Caco-2 (cell line): ENCODE data around the gene NFKBIB. TPM values are rescaled to one million over a fixed set of nuclear protein-coding genes. Genes with fewer than 3 reads are reported as not detected.

Experiments used
- BruUV-seq: library from RNA; stranded (reverse); fragments of 400-500 nt; replicated peaks from 2 replicates; lab custom pipeline; 2021; lab: Mats Ljungman, UMichigan
- CTCF ChIA-PET: fragments of 300-600 bp; sonication (Branson Sonifier 250); formaldehyde crosslinking; loops from one replicate; lab custom pipeline; 2022; ENCODE audit warnings: antibody characterized with exemption; lab: Charles Lee
- POLR2A ChIA-PET: fragments of 300-600 bp; sonication (Branson Sonifier 250); formaldehyde crosslinking; loops from one replicate; lab custom pipeline; 2022; ENCODE audit warnings: antibody characterized with exemption; lab: Charles Lee
- DNase-seq, 2 experiments: peaks; one replicate each; pipeline versions ENCODE4 v3.0.0 to v3.0.0-alpha.2; 2020 to 2022
- H3K27me3 ChIP-seq: replicated peaks from 2 replicates; pipeline ENCODE4 v1.6.0; 2011; ENCODE audit warnings: low read length; ENCODE audit not compliant: control insufficient read depth, insufficient read depth
- H3K36me3 ChIP-seq: 2 replicates; pipeline ENCODE4 v1.5.1; 2011; ENCODE audit warnings: low read length; ENCODE audit not compliant: control insufficient read depth, insufficient read depth
- H3K4me1 ChIP-seq: fragments of 250-450 bp; sonication (Bioruptor Pico); 2 replicates; pipeline ENCODE4 v1.5.1; 2020; ENCODE audit warnings: mild to moderate bottlenecking
- H3K4me3 ChIP-seq: 2 replicates; pipeline ENCODE4 v1.5.1; 2011; ENCODE audit warnings: low read depth, mild to moderate bottlenecking, control low read depth, low read length
- H3K9me3 ChIP-seq: fragments of 250-450 bp; sonication (Bioruptor Pico); 2 replicates; pipeline ENCODE4 v1.5.1; 2020; ENCODE audit warnings: mild to moderate bottlenecking, moderate library complexity
- H3K27ac Mint-ChIP-seq: one replicate; pipeline ENCODE4 v1.8.0; 2022; ENCODE audit warnings: mixed read lengths; ENCODE audit not compliant: unreplicated experiment
- H3K27me3 Mint-ChIP-seq: one replicate; pipeline ENCODE4 v1.8.0; 2022; ENCODE audit warnings: mixed read lengths; ENCODE audit not compliant: insufficient read depth, unreplicated experiment
- H3K36me3 Mint-ChIP-seq: one replicate; pipeline ENCODE4 v1.8.0; 2022; ENCODE audit warnings: mild to moderate bottlenecking, mixed read lengths; ENCODE audit not compliant: insufficient read depth, unreplicated experiment
- H3K4me1 Mint-ChIP-seq: one replicate; pipeline ENCODE4 v1.8.0; 2022; ENCODE audit warnings: low read depth, mixed read lengths; ENCODE audit not compliant: unreplicated experiment
- H3K4me3 Mint-ChIP-seq: one replicate; pipeline ENCODE4 v1.8.0; 2022; ENCODE audit warnings: mild to moderate bottlenecking, moderate library complexity, mixed read lengths; ENCODE audit not compliant: unreplicated experiment
- H3K9me3 Mint-ChIP-seq: one replicate; pipeline ENCODE4 v1.8.0; 2022; ENCODE audit warnings: mixed read lengths; ENCODE audit not compliant: unreplicated experiment
- intact Hi-C: fragments of 100-400 bp; cut with micrococcal nuclease; formaldehyde crosslinking; loops from one replicate; pipeline ENCODE4 v1.10.0; 2022; ENCODE audit not compliant: unreplicated experiment
- total RNA-seq: library from RNA; stranded (reverse); gene quantifications from 2 replicates; pipeline ENCODE4 v1.2.3, GENCODE V29; 2022
- TF ChIP-seq, protein P1 (sequence below), 2 experiments: fragments of 200-600 bp in 1 of 2; IDR thresholded peaks; 1 replicate in 1 of 2; 2 replicates in 1 of 2; pipeline versions ENCODE4 v1.5.1 to v1.8.0; 2011 to 2022; ENCODE audit warnings: antibody characterized with exemption in 1 of 2, control low read depth in 1 of 2, inconsistent platforms in 1 of 2, low read depth in 1 of 2, low read length in 1 of 2, mild to moderate bottlenecking in 1 of 2, moderate library complexity in 1 of 2; ENCODE audit not compliant: insufficient read depth in 1 of 2, severe bottlenecking in 1 of 2, unreplicated experiment in 1 of 2

NFKBIB gene
- total RNA-seq, 1 experiment from 2014 or later, result 43.9 TPM

DNA sequence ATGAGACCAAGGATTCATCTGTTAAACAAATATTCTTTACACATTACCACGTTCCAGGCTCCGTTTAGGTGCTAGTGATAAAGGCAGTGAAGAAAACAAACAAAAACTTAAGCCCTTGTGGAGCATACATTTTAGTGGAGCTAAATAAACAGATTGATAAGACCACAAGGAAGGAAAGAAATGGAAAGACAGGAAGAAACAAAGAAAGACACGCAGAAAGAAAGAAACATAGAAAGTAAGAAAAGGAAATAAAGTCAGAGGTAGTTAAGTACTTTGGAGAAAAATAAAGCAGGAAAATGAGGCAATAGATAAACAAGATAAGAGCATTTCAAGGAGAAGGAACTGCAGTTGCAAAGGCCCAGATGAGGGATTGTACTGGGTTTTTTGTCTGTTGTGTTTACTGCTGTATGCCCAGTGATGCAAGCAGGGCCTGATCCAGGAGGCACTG, 998 bp downstream of the NFKBIB start:
- Mint-ChIP-seq H3K9me3 (no peaks in the 10 kb centered on the region), H3K27ac (peak overlapping the region; percentile 69), H3K4me3 (peak overlapping the region; percentile 75), H3K4me1 (peaks cover 24% of the 10 kb centered on the region), H3K27me3 (no peaks in the 10 kb centered on the region), H3K36me3 (peaks cover 49% of the 10 kb centered on the region)
- no peak for DNase-seq
- Histone ChIP-seq H3K36me3 (0 out of 2 replicates have a peak, but pooled peaks cover under 1% of the 10 kb centered on the region), H3K4me3 (peak overlapping the region; percentile 82), H3K27me3 (no peaks in the 10 kb centered on the region), H3K4me1 (peaks cover 25% of the 10 kb centered on the region), H3K9me3 (no peaks in the 10 kb centered on the region)
- intact Hi-C loops, result no loop called here
- no TSS peak for BruUV-seq
- POLR2A ChIA-PET, result interaction anchor here (0.6 to 1.9 kb wide), 7 partner anchors 30 to 535 kb away, joined by 3 to 27 read pairs (median 12); partner anchors contain the start of genes ECH1, HNRNPL, MRPS12 and RPS16
- TF ChIP-seq, protein P1, sequence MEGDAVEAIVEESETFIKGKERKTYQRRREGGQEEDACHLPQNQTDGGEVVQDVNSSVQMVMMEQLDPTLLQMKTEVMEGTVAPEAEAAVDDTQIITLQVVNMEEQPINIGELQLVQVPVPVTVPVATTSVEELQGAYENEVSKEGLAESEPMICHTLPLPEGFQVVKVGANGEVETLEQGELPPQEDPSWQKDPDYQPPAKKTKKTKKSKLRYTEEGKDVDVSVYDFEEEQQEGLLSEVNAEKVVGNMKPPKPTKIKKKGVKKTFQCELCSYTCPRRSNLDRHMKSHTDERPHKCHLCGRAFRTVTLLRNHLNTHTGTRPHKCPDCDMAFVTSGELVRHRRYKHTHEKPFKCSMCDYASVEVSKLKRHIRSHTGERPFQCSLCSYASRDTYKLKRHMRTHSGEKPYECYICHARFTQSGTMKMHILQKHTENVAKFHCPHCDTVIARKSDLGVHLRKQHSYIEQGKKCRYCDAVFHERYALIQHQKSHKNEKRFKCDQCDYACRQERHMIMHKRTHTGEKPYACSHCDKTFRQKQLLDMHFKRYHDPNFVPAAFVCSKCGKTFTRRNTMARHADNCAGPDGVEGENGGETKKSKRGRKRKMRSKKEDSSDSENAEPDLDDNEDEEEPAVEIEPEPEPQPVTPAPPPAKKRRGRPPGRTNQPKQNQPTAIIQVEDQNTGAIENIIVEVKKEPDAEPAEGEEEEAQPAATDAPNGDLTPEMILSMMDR (IDR thresholded peaks at IDR 0.05; ENCODE audit: insufficient read depth in 1 of 2, low read depth in 1 of 2, low read length in 1 of 2, severe bottlenecking in 1 of 2, unreplicated experiment in 1 of 2), result no peak
- CTCF ChIA-PET, result interaction anchor here (0.9 to 1.9 kb wide), 3 partner anchors 13 to 498 kb away, joined by 5 to 24 read pairs (median 6); partner anchors contain the start of genes FAM98C, MRPS12 and SARS2

DNA sequence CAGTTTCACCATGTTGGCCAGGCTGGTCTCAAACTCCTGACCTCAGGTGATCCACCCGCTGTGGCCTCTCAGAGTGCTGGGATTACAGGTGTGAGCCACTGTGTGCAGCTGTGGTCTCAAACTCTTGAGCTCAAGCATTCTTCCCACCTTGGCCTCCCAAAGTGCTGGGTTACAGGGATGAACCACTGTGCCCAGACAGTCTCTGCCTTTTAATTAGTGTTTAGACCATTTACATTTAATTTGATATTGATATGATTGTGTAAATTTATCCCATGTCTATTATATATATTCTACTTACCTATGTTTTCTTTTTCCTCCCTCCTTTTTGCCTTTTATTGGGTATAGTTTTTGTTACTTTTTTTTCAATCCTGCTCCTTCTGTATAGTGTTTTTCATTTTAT, 1.9 kb downstream of the NFKBIB start:
- peaks cover 25% of the 10 kb centered on the region for H3K4me1 ChIP-seq
- no peaks in the 10 kb centered on the region for H3K27me3 Mint-ChIP-seq
- ChIA-PET POLR2A (no interaction called here), CTCF (no interaction called here)
- 0 out of 2 replicates have a peak, but pooled peaks cover 2% of the 10 kb centered on the region for H3K36me3 ChIP-seq
- H3K4me3 ChIP-seq, result no peak overlapping the region; the same call in 1 of the 2 replicates
- H3K4me3 Mint-ChIP-seq, result peak overlapping the region; percentile 75
- peaks cover 51% of the 10 kb centered on the region for H3K36me3 Mint-ChIP-seq
- no peak for DNase-seq
- H3K4me1 Mint-ChIP-seq, result peaks cover 24% of the 10 kb centered on the region
- TF ChIP-seq, protein P1 (IDR thresholded peaks at IDR 0.05; ENCODE audit: insufficient read depth in 1 of 2, low read depth in 1 of 2, low read length in 1 of 2, severe bottlenecking in 1 of 2, unreplicated experiment in 1 of 2), result no peak
- intact Hi-C loops, result no loop called here
- H3K9me3 ChIP-seq, result no peaks in the 10 kb centered on the region
- no TSS peak for BruUV-seq
- H3K27me3 ChIP-seq, result no peaks in the 10 kb centered on the region
- no peaks in the 10 kb centered on the region for H3K9me3 Mint-ChIP-seq
- peak overlapping the region; percentile 57 for H3K27ac Mint-ChIP-seq

DNA sequence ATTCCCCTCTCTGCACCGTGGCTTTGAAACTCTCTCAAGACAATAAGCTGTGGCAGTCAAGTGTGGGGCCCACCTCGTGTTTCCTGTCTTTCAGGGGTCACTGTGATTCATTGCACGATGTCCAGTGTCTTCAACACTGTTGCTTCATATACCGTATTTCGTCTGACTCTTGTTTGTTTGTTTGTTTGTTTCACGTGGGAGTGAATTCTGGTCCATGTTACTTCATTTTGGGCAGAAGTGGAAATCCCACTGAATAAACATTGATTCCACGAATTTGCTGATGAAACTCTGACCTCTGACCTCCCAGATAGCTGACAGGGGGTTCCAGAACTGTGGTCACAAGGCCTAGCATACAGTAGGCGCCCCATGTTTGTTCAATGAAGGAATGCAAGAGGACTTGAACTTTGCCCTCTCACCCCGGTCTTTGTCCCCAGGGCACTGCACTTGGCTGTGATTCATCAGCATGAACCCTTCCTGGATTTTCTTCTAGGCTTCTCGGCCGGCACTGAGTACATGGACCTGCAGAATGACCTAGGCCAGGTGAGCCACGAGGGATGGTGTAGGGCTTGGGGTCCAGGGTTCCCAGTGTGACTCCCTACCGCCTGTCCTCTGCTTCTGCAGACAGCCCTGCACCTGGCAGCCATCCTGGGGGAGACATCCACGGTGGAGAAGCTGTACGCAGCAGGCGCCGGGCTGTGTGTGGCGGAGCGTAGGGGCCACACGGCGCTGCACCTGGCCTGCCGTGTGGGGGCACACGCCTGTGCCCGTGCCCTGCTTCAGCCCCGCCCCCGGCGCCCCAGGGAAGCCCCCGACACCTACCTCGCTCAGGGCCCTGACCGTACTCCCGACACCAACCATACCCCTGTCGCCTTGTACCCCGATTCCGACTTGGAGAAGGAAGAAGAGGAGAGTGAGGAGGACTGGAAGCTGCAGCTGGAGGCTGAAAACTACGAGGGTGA, 5.1 kb downstream of the NFKBIB start:
- Mint-ChIP-seq H3K27me3 (no peaks in the 10 kb centered on the region), H3K4me1 (peaks cover 14% of the 10 kb centered on the region), H3K36me3 (peaks cover 37% of the 10 kb centered on the region), H3K9me3 (no peaks in the 10 kb centered on the region), H3K27ac (peak overlapping the region; percentile 9), H3K4me3 (no peak overlapping the region)
- intact Hi-C loops, result no loop called here
- Histone ChIP-seq H3K36me3 (peaks cover 3% of the 10 kb centered on the region; the same call in 1 of the 2 replicates), H3K4me1 (peaks cover 18% of the 10 kb centered on the region), H3K4me3 (no peak overlapping the region), H3K9me3 (no peaks in the 10 kb centered on the region; the same call in 1 of the 2 replicates), H3K27me3 (no peaks in the 10 kb centered on the region)
- ChIA-PET POLR2A (no interaction called here), CTCF (no interaction called here)
- DNase-seq, result peak; percentile 42 to 63
- BruUV-seq, result no TSS peak
- TF ChIP-seq, protein P1 (IDR thresholded peaks at IDR 0.05; ENCODE audit: insufficient read depth in 1 of 2, low read depth in 1 of 2, low read length in 1 of 2, severe bottlenecking in 1 of 2, unreplicated experiment in 1 of 2), result no peak
